ENCODE measurements around the gene SNX19.
A peak's percentile ranks its signal among the peaks of the same experiment; 100 is the strongest.

The SNX19 gene

DNA sequence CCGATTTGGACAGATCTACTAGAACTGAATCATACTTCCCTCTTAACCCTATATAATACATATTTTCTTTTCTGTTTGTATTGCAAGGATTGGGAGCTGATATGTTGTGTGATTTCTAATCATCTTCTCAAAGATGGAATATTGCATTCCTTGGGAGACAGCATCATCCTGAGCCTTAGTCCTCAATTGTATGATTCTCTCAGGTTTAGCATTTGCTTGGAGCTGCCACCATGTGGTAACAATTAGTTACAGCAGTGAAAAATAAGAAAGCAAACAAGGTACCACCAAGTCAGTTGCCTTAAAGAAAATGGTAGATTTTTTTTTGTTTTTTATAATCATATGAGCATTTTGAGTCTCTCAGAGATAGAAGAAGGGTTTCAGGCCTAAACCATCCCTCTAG is 11.9 kb downstream of the SNX19 start:
- DNase-seq = no peak

DNA sequence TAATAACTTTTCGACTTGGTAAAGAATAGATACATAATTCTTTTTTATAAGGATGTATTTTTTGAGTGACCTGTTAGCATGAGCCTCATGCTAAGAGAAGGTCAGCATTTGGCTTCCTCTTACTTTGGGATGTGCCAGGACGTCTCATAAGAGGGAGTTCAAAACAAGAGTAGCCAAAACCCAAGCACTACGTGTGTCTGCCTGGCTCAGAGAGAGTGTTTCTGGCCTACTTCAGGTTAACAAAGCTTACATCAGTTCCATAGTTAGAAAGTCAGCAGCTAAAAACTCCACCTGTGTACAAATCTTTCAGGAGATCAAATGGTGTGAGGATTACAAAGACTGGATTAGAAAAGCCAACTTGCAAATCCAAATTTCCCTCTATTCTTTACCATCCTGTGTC is 13.9 kb downstream of the SNX19 start:
- DNase-seq = no peak

DNA sequence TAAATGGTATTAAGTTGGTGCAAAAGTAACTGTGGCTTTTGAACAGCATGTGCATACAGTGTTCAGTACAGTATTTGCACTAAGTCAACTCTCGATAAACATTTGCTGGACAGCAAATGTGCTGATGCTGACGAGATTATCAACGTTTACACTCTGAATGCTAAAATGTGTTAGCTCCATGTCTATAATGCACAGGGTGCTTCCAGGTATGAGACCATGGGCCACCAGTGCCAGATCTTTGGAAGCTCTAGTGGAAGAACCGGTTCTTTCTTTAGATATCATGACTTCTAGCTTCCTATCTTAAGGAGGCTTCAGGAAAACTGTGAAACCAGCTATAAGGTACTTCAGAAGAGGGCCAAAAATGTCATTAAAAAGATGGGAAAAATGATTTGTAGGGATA is 17.2 kb downstream of the SNX19 start:
- DNase-seq = no peak

DNA sequence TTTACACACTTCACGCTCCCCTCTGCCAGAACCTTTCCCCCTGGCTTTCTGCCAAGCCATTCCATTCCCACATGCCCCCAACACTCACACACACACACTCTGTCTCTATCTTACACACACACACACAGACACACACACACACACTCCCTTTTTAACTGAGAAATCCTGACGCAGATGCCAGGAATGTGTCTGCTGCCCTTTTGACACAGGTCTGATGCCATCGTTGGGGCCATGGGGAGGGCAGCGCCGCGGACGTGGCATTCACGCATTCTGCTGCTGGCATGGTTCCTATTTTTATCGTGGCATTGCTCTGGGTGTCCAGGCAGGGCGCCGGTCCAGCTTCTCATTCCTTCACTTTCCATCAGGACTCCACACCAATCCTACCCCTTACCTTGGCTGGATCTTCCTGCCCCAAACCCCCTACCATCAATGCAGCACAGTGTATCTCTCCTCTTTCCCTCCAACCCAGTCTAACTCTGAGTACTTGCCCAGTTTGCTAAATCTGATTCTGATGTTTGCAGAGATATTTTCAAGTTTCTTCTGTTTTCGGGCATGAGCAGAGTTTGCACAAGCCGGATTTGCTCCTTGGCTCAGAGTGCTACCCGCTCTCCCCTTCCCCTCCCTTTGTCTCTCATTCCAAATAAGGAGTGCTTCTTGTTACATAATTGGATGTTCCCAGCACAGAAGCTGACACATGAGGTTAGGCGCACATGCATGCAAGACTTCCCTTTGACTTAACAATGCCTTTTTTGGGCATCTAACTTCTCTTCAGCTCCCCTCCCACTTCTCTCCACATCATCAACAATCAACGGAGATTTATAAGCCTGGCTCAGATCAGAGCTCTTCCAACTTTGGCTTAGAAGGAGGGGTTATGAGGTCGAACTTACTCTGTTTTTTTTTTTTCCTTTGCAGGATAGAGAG is 18.8 kb downstream of the SNX19 start:
- no peak for DNase-seq

DNA sequence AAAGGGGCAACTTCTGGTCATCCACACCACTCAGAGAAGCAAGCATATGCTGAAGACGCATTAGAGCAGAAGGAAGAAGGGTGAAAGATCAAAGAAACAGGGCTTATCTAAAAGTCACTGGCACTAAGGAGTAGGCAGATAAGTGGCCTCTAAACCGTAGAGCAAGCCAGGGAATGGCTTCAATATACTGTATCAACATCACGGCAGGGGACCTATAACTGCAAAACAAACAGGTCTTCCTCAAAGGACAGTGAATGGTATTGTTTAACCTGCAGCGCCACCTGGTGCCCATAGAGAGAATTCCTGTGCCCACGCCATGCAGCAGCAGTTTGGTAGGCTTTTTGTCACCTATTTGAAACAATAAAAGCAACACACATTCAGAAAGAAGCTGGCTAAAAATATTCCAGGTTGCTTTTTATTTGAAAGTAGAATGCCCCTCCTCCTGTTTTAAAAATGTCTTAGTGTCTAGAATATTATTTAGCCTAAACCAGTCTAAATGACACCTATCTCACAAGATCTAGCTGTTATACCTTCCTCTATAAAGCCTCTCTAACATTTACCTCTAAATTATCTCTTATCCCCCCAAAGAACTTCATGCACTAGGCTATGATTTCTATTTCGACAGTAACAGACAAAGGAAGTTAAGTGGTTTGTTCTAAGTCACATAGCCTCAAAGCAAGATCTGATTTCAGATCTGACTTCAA is 21.8 kb downstream of the SNX19 start:
- peak; percentile 5 to 47 (median 25) for DNase-seq

DNA sequence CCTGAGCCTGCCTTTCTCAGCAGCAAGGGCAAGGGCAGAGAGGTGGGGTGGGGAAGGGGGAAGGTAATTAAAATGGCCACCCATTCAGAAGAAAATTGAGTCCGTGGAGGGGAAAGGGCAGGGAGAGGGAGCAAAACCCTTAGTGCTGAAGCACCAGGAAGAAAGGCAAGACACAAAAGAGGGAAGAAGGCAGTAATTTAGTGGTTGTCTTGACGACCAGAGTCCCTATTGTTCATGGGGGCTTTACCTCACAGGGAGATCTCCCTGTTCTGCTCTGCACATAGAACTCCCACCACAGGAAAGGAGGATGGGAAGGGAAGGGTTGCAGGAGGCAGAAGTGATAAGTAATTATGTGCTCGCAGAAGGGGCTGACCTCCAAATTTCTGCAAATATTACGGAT is 23.4 kb downstream of the SNX19 start:
- no peak for DNase-seq

DNA sequence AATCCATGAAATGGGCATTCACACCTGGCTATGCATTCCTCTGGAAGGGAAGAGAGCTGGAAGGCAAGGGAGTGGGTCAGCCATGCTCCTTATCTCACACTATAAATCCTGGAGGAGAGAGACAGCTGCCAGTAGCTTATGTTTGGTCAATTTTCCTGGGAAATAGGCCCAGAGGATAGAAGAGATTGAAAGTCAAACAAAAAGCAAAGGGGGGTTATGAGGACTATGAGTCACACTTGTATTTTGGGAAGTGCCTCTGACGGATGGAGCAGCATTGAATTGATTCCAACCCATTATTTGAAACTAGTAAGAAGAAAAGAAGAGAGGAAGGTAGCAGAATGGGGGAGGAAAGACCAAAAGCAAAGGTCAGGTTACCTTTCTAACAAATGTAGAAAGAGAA is 25.0 kb downstream of the SNX19 start:
- no peak for DNase-seq

DNA sequence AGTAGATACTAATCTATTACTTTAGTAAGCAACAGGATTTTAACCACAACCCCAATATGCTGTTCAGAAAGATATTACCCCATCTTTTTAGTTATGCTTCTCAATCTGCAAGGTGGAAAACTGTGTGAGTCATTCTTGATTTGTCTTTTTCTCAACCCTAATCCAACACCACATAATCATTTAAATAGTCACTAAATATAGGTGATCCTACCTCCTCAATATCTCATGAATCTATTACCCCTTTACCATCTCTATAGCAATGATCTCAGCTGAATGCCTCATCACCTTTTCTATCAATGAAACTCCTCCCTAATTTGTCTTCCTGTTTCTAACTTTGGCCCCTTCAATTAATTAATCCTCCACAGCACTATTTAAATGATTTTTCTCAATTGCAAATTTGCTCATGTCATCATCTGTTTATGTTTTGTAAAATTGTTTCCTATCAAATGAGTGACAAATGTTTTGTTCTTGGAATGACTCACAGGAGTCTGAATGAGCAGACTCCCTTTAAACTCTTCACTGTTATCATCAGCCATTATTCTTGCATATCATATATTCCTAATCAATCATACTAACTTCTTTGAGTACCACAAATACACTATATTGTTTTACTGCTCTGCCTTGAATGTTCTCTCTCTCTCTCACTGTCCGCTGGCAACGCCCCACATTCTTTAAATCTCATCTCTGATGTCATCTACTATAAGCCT is 26.1 kb downstream of the SNX19 start:
- no peak for DNase-seq

DNA sequence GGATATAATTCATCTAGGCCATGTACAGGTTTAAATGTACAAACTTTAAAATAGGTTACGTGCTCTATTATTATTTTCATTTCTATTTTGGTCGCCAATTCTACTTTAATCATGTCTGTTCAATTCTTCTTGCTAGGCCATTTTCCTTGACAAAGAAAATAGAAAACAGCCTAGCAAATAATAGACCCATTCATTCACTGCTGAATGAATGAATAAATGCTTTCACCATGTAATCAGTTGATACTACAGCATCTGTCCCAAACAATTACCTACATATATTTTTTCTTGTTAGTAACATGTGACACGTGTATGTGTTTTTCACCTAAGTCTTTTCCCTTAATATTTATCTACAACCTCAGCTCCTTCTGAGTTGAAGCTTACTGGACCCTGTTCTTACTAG is 27.5 kb downstream of the SNX19 start:
- DNase-seq = no peak

DNA sequence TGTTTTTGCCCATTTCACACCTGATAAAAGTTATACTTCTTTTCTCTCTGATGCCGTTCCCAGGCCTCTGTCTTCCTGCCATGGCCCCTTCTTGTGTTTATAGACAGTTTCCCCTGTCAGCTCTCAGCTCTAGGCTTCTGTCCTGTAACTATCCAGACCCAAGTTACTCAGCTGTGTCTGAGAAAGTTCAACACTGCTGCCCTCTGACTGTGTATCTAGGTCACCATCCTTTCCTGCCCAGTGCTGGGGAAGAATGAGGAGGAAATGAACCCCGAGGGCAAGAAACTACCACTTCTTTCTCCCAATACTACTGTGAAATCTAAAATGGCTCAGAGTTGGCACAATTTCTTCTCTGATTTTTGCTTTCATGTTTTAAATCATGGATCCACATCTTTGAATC is 29.6 kb downstream of the SNX19 start:
- DNase-seq = no peak

DNA sequence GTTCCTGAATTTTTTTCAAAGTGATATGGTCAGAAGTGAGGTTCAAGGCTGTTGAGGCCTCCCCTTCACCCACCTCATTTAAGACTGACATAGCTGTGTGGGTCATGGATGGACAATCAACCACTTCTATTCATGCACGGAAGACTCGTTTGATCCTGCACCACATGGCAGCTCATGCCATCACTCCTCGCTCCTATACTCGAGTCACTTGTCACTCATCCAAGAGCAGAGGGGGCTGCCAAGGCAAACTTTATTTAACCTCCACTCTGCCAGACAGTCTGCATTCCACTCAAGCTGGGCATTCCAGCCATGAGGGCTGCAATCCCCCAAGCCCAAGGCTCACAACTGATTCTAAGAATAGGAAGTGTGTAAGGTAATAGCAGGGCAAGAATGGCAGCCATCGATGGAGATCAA is 34.1 kb downstream of the SNX19 start:
- DNase-seq = no peak

DNA sequence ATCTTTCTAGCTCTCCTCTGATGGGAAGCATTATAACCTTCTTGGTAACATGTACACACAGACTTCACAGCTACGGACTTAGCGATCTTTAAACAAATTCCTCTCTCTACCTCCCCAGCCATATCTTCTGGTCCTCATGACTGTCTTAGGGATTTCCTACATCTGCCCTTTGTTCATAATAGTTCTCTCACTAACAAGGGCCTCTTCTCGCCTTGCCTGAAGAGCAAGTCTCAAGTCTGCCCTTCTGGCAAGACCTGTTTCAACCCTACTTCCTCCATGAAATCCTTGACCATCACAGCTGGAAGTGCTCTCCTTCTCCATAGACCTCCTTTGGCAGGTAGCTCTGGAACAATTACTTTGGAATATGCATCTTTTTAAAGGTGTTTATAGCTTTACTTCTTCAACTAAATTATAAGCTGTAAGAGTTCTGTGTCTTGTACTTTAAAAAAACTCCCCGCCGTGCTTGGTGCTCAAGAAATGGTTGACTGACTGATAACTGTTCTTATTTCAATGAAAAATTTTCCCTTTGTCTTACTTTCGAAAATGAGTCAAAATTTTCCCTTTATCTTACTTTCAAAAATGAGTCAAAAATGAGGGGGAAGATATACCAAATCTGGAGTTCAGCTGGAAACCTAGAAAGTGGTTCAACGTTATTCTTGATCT is 34.7 kb downstream of the SNX19 start:
- DNase-seq = no peak

DNA sequence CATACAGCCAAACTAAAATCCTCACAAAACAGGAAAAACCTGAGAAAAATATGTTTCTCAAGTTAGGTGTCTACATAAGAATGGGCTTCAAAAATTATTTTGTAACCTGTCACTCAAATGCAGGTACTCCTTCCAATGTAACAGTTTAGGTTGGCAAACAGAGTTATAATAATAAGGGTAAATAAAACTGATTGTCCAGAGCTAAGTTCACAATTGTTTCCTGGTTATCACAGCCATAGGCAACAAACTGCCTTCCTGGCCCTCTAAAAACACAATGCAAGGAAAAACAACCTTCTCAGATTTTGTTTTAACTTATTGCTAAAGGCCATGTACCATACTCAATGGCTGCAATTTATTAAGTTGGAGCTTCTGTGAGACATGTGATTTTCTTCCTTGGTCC is 36.4 kb downstream of the SNX19 start:
- no peak for DNase-seq

DNA sequence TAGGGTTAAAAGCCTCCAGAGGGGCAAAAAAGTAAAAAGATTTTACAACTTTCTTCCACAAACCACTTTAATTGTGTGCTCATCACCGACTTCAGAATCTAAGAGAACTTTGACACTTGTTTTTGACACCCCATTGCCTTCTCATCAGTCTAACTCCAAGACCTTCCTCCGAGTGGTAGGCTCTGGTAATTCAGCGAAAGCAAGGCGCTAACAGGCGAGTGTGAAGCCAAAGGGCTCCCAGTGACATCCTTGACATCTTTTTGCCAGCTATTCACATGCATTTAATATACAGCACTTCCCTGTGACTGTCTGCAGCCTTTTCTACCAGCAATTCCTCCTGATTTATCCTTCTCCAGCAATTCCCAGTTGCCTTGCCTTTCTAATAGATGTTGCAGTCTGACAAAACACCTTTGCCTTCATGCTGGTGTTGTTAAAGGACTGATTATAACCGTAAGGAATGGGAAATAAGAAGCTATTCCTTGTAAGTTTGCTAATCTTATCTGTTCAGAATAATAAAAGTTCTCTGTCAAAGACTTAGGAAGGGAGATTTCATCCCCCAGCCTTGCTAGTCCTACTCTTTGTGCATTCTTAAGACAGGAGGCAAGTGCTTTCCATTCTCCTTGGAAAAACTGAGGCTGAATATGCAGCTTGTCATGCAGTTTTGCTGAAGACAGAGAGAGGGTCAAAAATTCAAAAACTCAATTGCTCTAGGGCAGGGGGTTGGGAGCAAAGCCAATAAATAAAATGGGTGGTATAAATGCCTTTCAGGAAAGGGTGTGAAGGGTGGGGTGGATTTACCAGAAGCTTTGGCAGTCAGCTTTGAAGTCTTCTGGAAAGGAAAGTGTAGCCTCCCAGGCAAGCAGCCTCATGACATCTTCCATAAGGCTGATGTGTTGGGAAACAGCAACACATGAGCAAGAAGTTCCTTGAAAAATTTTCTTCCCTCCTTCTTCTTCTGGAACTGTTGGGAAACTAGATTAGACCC is 39.1 kb downstream of the SNX19 start:
- no peak for DNase-seq

DNA sequence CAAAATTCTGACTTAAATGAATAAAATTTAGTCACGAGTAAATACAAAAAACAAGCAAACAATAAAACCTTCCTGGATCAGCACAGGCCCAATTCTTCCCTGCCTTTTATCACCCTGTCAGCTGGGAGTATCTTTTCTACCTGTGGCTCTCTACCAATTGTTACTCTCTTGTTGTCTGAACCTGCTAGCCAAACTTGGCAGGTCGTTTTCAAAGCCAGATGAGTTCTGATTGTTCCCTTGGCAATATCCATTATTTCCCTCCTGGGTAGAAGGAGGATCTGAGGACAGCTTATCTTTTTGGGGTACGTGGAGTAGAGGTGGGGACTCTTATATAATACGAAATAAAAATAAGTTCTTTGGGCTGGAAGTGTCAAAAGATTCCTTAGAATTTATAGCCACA is 40.2 kb downstream of the SNX19 start:
- no peak for DNase-seq

DNA sequence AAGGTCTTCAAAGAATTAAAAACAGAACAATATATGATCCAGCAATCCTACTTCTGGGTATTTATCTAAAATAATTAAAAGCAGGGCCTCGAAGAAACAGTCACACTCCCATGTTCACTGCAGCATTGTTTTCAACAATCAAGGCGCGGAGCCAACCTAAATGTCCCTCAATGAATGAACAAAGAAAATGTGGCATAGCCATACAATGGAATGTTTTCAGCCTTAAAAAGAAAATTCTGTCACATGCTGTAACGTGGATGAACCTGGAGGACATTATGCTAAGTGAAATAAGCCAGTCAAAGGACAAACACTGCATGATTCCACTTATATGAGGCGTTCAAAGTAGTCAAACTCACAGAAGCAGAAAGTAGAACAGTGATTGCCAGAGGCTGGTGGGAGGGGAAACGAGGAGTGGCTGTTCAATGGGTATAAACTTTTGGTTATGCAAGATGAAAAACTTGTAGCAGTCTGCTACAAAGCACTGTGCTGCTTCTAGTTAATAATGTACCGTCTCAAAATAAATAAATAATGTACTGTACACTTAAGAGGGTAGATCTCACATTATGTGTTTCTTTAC is 41.2 kb downstream of the SNX19 start:
- no peak for DNase-seq

DNA sequence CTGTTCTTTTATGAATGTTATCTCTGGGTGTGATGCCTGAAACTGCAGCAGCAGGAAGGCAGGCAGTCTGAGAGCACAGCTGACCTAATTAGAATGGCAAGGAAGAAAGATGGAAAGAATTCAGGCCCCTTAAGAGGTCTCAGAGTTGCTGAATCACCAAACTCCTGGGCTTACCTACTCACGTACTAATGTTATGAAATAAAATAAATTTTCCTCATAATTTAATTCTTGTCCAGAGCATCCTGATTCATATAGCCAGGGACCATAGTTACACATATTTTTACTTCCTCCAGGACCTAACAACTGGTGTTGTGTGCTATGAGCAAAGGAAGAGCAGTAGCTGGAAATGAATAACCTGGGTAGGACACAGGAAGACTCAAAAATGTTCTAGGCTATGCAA is 41.9 kb downstream of the SNX19 start:
- DNase-seq = no peak

DNA sequence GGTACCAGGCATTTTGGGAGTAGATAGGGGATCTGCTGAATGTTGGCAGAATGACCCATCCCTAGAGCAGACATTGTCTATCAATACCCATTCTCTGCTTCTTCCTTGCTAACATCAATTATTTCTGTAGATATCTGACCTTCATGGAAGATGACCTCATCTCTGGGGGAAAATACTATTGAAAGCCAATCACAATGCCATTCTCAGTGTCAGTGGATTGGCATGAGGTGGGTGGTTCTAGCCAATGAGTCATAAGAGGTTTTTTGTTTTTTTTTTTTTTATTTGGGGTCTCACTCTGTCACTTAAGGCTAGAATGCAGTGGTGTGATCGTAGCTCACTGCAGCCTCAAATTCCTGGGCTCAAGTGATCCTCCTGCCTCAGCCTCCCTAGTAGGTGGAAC is 42.5 kb downstream of the SNX19 start:
- no peak for DNase-seq

DNA sequence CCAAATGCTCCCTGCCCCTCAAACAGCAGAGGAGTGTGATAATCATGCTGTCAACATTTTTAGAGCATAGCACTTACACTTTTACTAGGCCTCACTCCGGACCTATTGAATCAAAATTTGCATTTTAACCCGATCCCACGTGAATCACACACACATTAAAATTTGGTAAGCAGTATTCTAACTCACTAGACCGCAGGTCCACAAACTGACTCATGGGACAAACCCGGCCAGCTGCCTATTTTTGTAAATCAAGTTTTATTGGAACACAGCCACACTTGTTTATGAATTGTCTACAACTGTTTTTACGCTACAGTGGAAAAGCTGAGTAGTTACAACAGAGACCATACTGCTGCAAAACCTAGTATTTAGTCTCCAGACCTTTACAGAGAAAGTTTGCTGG is 43.3 kb downstream of the SNX19 start:
- no peak for DNase-seq

DNA sequence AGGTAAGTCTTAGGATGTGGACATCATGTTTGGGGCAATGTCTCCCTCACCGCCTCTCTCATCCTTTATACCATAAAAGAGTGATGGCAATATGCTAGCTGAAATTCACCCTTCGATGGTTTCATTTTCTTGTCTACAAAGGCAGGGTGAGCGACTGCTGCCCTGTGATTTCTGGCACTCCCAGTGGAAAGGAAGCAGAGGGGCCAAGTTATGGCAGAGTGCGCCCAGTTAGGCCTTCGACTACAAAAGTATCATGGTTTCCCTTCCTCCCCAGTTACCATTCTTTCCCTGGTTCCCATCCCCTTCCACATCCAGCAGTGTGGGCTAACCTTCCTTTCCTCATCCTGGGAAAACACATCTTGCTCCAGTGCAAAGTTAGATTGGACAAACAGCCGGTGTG is 43.8 kb downstream of the SNX19 start:
- DNase-seq = no peak

DNA sequence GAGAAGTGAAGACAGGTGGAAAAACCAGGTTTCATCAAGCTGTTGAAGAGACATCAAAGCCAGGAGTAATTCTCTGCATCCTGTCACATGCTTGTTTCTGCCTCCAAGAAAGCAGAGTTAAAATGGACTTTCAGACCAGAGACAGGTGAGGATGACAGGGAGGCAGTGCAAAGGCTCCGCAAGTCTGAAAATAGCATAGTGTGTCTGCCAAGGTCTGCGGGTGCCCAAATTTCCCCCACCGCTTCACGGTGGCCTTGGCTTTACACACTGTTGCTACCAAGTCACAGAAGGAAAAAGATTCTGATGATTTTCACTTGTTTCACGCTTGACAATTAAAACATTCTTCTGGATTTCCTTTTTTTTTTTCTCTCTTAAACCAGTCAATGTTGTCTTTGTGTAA is 44.2 kb downstream of the SNX19 start:
- DNase-seq = no peak

DNA sequence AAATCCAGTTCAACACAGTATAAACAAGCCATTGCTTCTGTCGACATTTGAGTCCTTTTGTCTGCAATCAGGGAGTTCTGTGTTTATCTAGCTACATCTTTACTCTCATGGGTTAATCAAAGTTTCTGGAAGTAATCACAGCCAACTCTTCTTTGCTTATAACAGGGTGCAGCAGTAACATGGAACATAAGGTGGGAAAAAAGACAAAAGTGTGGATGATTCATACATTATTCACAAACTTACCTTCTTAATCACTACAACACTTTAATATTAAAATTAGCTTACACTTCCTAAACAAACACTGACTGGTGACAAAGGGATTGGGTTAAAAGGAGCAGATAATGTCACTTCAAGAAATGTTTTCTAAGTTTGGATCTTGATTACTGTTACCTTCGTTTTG is 44.7 kb downstream of the SNX19 start:
- DNase-seq = no peak
